B cell (primary cell): ENCODE measurements around the gene TADA2A. TPM values are rescaled to one million over a fixed set of nuclear protein-coding genes. Genes with fewer than 3 reads are reported as not detected.

ENCODE experiments used
- ATAC-seq: fragments of 200-7000 bp; cut with Tn5 transposase; one replicate; pipeline ENCODE4 v1.10.0; 2021; ENCODE audit warnings: low read depth, mild to moderate bottlenecking, moderate number of reproducible peaks, moderate library complexity
- CTCF ChIA-PET: fragments of 350-600 bp; sonication (Branson Sonifier 250); formaldehyde crosslinking; loops from one replicate; lab custom pipeline; 2021; ENCODE audit warnings: antibody characterized with exemption, inconsistent platforms; lab: Charles Lee
- POLR2A ChIA-PET: fragments of 350-600 bp; sonication (Branson Sonifier 250); formaldehyde crosslinking; loops from one replicate; lab custom pipeline; 2021; ENCODE audit warnings: antibody characterized with exemption; lab: Charles Lee
- DNase-seq: peaks from one replicate; pipeline ENCODE4 v3.0.0; 2013
- H2AFZ ChIP-seq: 2 replicates; pipeline ENCODE4 v1.6.1; 2012; ENCODE audit warnings: mild to moderate bottlenecking, low read depth, low read length; ENCODE audit not compliant: insufficient read depth, poor library complexity, severe bottlenecking
- H3K27ac ChIP-seq, 2 donors: 1 replicate in 1 of 2; 2 replicates in 1 of 2; pipeline ENCODE4 v1.5.1; 2012 to 2013; ENCODE audit warnings: low read length in 2 of 2, mild to moderate bottlenecking in 2 of 2, moderate library complexity in 1 of 2
- H3K27me3 ChIP-seq, 4 experiments: fragments of 200-600 bp in 1 of 4; sonication (generic) in 1 of 4; replicated peaks in 1 of 4; 1 replicate in 2 of 4; 2 replicates in 2 of 4; pipeline versions ENCODE4 v1.6.1 to v1.7.0; 2013 to 2016; ENCODE audit warnings: low read length in 3 of 4, mild to moderate bottlenecking in 2 of 4, mixed read lengths in 1 of 4, moderate library complexity in 1 of 4; ENCODE audit not compliant: insufficient read depth in 4 of 4, control insufficient read depth in 3 of 4; ENCODE audit errors: control extremely low read depth in 1 of 4
- H3K36me3 ChIP-seq, 2 experiments: replicated peaks in 1 of 2; 1 replicate in 1 of 2; 2 replicates in 1 of 2; pipeline versions ENCODE4 v1.6.1 to v1.7.1; 2013; ENCODE audit warnings: low read length in 1 of 2; ENCODE audit not compliant: insufficient read depth in 2 of 2, control insufficient read depth in 1 of 2; ENCODE audit errors: control extremely low read depth in 1 of 2, extremely low read depth in 1 of 2
- H3K4me1 ChIP-seq, 2 donors: fragments of 200-600 bp in 1 of 2; sonication (generic) in 1 of 2; 1 replicate in 1 of 2; 2 replicates in 1 of 2; pipeline versions ENCODE4 v1.5.1 to v1.6.1; 2013 to 2017; ENCODE audit warnings: low read length in 2 of 2; ENCODE audit not compliant: control insufficient read depth in 2 of 2, insufficient read depth in 2 of 2
- H3K4me2 ChIP-seq: replicated peaks from 2 replicates; pipeline ENCODE3; 2012; ENCODE audit warnings: mild to moderate bottlenecking, low read depth, low read length; ENCODE audit not compliant: poor library complexity, severe bottlenecking
- H3K4me3 ChIP-seq, 5 experiments: fragments of 200-600 bp in 1 of 5; sonication (generic) in 1 of 5; 1 replicate in 3 of 5; 2 replicates in 2 of 5; pipeline versions ENCODE4 v1.5.1 to v1.7.0; 2011 to 2016; ENCODE audit warnings: low read length in 4 of 5, mild to moderate bottlenecking in 4 of 5, low read depth in 2 of 5, control low read depth in 1 of 5, moderate library complexity in 1 of 5; ENCODE audit not compliant: insufficient read depth in 1 of 5; ENCODE audit errors: control extremely low read depth in 1 of 5, extremely low read depth in 1 of 5
- H3K79me2 ChIP-seq: fragments of 200-600 bp; sonication (generic); one replicate; pipeline ENCODE4 v1.6.0; 2016; ENCODE audit warnings: low read length; ENCODE audit not compliant: control insufficient read depth, insufficient read depth
- H3K9ac ChIP-seq: fragments of 200-600 bp; sonication (generic); 2 replicates; pipeline ENCODE4 v1.6.1; 2017; ENCODE audit warnings: mild to moderate bottlenecking, low read length, moderate library complexity
- H3K9me3 ChIP-seq, 3 donors: one replicate each; pipeline versions ENCODE4 v1.6.1 to v1.7.1; 2013; ENCODE audit warnings: low read length in 2 of 3; ENCODE audit not compliant: control insufficient read depth in 2 of 3, insufficient read depth in 1 of 3; ENCODE audit errors: control extremely low read depth in 1 of 3
- H4K20me1 ChIP-seq: 2 replicates; pipeline ENCODE4 v1.6.0; 2012; ENCODE audit warnings: mild to moderate bottlenecking, low read length; ENCODE audit not compliant: insufficient read depth, control insufficient read depth, poor library complexity, severe bottlenecking
- H3K27ac Mint-ChIP-seq: one replicate; pipeline ENCODE4 v1.8.0; 2021; ENCODE audit warnings: mixed read lengths
- H3K27me3 Mint-ChIP-seq: one replicate; pipeline ENCODE4 v1.8.0; 2021; ENCODE audit warnings: mixed read lengths
- H3K4me1 Mint-ChIP-seq: one replicate; pipeline ENCODE4 v1.8.0; 2021; ENCODE audit warnings: mixed read lengths
- H3K4me3 Mint-ChIP-seq: one replicate; pipeline ENCODE4 v1.8.0; 2021; ENCODE audit warnings: mixed read lengths
- H3K9me3 Mint-ChIP-seq: one replicate; pipeline ENCODE4 v1.8.0; 2022; ENCODE audit warnings: mixed read lengths; ENCODE audit not compliant: insufficient read depth
- EZH2 ChIP-seq: IDR thresholded peaks from 2 replicates; pipeline ENCODE4 v1.6.1; 2012; ENCODE audit warnings: borderline replicate concordance, low read depth, mild to moderate bottlenecking, moderate library complexity, low read length; ENCODE audit not compliant: insufficient read depth, poor library complexity, severe bottlenecking
- WGBS: methylation state at CpG from one replicate; pipeline ENCODE4 v1.1.5; 2013; ENCODE audit warnings: missing lambda C conversion rate; ENCODE audit not compliant: insufficient coverage; 5-methylcytosine and 5-hydroxymethylcytosine counted together
- intact Hi-C: fragments of 100-400 bp; cut with micrococcal nuclease; formaldehyde crosslinking; loops from one replicate; pipeline ENCODE4 v1.10.0; 2022
- polyA plus RNA-seq: library from polyadenylated mRNA; depleted of rRNA; stranded (reverse); fragments of >200 nt; gene quantifications from 2 replicates; pipeline ENCODE4 v1.2.3, GENCODE V29; 2012
- total RNA-seq, 2 donors: library from RNA; stranded (reverse); fragments of 120-200 nt in 1 of 2; gene quantifications; 1 replicate in 1 of 2; 2 replicates in 1 of 2; pipeline versions ENCODE4 v1.2.3 to v1.2.4, GENCODE V29; 2013 to 2022
- TF ChIP-seq, protein P1 (sequence below): fragments of 200-600 bp; IDR thresholded peaks from one replicate; pipeline ENCODE4 v1.8.0; 2022; ENCODE audit warnings: antibody characterized with exemption, mild to moderate bottlenecking

The TADA2A gene
- total and polyA plus RNA-seq, 2 donors (not counting 1 experiment from before 2014, with no cell fraction given), result 10.9 to 43.3 TPM

DNA sequence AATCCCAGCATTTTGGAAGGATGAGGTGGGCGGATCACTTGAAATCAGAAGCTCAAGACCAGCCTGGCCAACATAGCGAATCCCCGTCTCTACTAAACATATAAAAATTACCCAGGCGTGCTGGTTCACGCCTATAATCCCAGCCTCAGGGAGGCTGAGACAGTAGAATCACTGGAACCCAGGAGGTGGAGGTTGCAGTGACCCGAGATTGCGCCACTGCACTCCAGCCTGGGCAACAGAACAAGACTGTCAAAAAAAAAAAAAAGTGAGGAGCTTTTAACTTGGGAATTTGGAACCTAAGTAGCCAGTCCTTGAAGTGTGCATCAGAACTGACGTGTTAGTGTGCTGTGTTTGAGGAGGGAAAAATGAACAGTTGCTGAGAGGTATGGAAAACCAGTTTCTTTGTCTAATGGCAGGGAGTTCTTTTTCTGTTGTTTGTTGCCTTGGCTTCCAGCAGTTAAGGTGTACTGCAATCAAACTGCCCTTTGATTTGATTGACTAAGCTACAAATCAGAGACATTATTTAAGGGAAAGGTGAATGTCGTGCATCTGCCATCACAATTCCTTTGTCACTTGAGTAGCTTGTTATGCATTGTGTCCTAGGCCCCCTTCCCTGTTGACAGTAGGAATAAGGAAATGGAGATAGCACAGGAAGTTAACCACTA is 74.4 kb downstream of the TADA2A start:
- Mint-ChIP-seq H3K27me3 (no peaks in the 10 kb centered on the region), H3K4me3 (no peak overlapping the region), H3K9me3 (no peaks in the 10 kb centered on the region), H3K27ac (no peak overlapping the region), H3K4me1 (no peaks in the 10 kb centered on the region)
- over 99% methylated on average over 7 of the region's 9 CpGs for WGBS
- Histone ChIP-seq H3K4me1 (no peaks in the 10 kb centered on the region), H3K9ac (no peak overlapping the region), H3K27me3 (no peaks in the 10 kb centered on the region), H3K36me3 (peaks cover 4 to 22% of the 10 kb centered on the region in 2 experiments), H3K27ac (no peak overlapping the region), H3K9me3 (no peaks in the 10 kb centered on the region), H3K4me2 (no peak overlapping the region), H3K4me3 (no peak overlapping the region), H3K79me2 (no peaks in the 10 kb centered on the region), H4K20me1 (no peaks in the 10 kb centered on the region), H2AFZ (no peak overlapping the region)
- no peak for ATAC-seq
- no peak for DNase-seq
- intact Hi-C loops, result no loop called here
- POLR2A ChIA-PET, result interaction anchor here (0.5 kb wide), 1 partner anchor 155 kb away, joined by 7 read pairs; no protein-coding TSS in a partner anchor
- TF ChIP-seq, protein P1, sequence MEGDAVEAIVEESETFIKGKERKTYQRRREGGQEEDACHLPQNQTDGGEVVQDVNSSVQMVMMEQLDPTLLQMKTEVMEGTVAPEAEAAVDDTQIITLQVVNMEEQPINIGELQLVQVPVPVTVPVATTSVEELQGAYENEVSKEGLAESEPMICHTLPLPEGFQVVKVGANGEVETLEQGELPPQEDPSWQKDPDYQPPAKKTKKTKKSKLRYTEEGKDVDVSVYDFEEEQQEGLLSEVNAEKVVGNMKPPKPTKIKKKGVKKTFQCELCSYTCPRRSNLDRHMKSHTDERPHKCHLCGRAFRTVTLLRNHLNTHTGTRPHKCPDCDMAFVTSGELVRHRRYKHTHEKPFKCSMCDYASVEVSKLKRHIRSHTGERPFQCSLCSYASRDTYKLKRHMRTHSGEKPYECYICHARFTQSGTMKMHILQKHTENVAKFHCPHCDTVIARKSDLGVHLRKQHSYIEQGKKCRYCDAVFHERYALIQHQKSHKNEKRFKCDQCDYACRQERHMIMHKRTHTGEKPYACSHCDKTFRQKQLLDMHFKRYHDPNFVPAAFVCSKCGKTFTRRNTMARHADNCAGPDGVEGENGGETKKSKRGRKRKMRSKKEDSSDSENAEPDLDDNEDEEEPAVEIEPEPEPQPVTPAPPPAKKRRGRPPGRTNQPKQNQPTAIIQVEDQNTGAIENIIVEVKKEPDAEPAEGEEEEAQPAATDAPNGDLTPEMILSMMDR, result no peak
- no peak for TF ChIP-seq EZH2
- CTCF ChIA-PET, result interaction anchor here (0.6 kb wide), 1 partner anchor 31 kb away, joined by 3 read pairs; no protein-coding TSS in a partner anchor

DNA sequence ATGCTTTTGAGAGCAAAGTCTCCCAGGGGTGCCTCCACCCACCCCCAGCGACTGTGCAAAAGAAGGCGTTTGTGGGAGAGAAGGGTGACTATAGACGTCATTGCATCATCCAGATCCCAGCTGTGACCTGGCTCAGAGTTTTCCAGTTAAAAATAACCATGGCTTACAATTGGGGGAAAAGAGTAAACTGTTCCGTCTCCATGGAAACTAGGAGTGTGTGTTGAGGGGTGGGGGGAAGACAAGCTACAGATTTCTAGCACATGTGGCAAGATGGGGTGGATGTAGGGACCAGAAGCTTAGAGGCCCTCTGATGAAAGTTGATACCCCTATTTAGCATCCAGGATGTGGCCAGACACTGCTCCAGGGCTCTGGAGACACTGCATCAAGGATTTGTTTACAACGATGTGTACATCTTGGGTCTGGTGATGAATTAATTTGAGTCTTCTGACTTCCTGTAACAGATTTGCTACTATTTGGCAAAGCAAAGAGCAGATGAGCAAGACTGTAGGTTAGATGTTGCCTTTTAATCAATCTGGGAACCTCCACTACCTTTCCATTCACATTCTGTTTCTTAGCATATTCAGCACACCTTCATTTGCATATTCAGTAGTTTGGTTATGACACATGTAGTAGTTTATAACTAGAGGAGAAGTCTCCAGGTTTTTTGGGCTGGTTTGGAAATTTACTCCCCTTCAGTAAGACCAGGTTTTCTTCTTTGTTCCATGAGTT is 76.8 kb downstream of the TADA2A start:
- H3K4me3 ChIP-seq, result no peak overlapping the region
- H3K79me2 ChIP-seq, result no peaks in the 10 kb centered on the region
- H3K27ac ChIP-seq, result no peak overlapping the region
- peaks cover 0 to 4% (median 0%) of the 10 kb centered on the region in 4 experiments for H3K27me3 ChIP-seq
- H3K36me3 ChIP-seq, result peaks cover 1 to 10% of the 10 kb centered on the region in 2 experiments
- TF ChIP-seq EZH2, result no peak
- TF ChIP-seq, protein P1, result no peak
- no peak for ATAC-seq
- Mint-ChIP-seq H3K4me1 (peaks cover 5% of the 10 kb centered on the region), H3K27me3 (no peaks in the 10 kb centered on the region), H3K4me3 (no peak overlapping the region), H3K9me3 (no peaks in the 10 kb centered on the region), H3K27ac (no peak overlapping the region)
- H3K9me3 ChIP-seq, result no peaks in the 10 kb centered on the region
- 90% methylated on average over 5 of the region's 5 CpGs for WGBS
- DNase-seq, result no peak
- ChIA-PET POLR2A (no interaction called here), CTCF (interaction anchor here (0.6 to 1.0 kb wide), 2 partner anchors 11 to 57 kb away, joined by 3 to 5 read pairs; no protein-coding TSS in a partner anchor)
- no peak overlapping the region for H3K9ac ChIP-seq
- peaks cover 6% of the 10 kb centered on the region in 2 donors for H3K4me1 ChIP-seq
- intact Hi-C loops, result no loop called here
- no peak overlapping the region for H2AFZ ChIP-seq
- no peaks in the 10 kb centered on the region for H4K20me1 ChIP-seq
- no peak overlapping the region for H3K4me2 ChIP-seq
